GM12891 (cell line): ENCODE results near the gene ZNF697.
"Not testable (repeated sequence)": the region's sequence is repeated elsewhere in the genome, so short reads cannot be mapped to it uniquely, and the experiment has no call there.

ENCODE experiments used
- PAX5 ChIP-seq: IDR thresholded peaks from 2 replicates; pipeline ENCODE4 v1.6.1; 2011; ENCODE audit warnings: low read length, moderate library complexity, mild to moderate bottlenecking; ENCODE audit not compliant: insufficient read depth, severe bottlenecking
- POLR2A ChIP-seq: IDR thresholded peaks from 2 replicates; pipeline ENCODE4 v1.6.1; 2011; ENCODE audit warnings: low read depth, low read length, control low read depth
- POLR2AphosphoS5 ChIP-seq: IDR thresholded peaks from 2 replicates; pipeline ENCODE4 v1.6.1; 2011; ENCODE audit warnings: low read depth, low read length, control low read depth
- POU2F2 ChIP-seq: IDR thresholded peaks from 2 replicates; pipeline ENCODE4 v1.6.1; 2011; ENCODE audit warnings: low read depth, mild to moderate bottlenecking, control low read depth, low read length, moderate library complexity
- TAF1 ChIP-seq: IDR thresholded peaks from 2 replicates; pipeline ENCODE4 v1.6.1; 2011; ENCODE audit warnings: low read depth, low read length, control low read depth

DNA sequence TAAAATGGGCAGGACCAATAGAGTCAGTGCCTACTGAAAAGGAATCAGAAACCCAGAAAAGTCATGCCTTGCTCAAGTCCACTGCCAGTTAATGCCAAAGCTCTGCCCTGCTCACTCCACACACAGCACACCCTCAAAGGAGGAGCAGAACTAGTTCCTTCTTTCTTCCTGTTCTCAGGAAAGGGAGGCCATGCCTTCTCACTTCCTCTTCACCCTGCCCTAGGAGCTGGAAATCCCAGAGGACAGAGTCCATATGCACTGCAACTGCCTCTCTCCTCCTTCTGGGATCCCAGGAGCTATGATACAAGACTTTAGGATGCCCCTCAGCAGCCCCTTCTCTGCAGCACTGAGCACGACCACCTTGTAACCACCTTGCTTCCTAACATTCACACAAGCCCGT, 62.3 kb downstream of the ZNF697 start:
- not testable (repeated sequence) for TF ChIP-seq POLR2A, POLR2AphosphoS5, TAF1, POU2F2, PAX5
